ENCODE data around the gene AVEN. TPM values are rescaled to one million over a fixed set of nuclear protein-coding genes. Genes with fewer than 3 reads are reported as not detected.
"Not testable (repeated sequence)": the region's sequence is repeated elsewhere in the genome, so short reads cannot be mapped to it uniquely, and the experiment has no call there.

Gene AVEN
- total RNA-seq, 2 experiments from 2014 or later, result 14.9 to 15.3 TPM

GRCh38 chr15:34018021-34018645 lies 20.9 kb downstream of the AVEN start:
- Mint-ChIP-seq H3K4me1 (peaks cover 13% of the 10 kb centered on the region), H3K27me3 (peaks cover 3% of the 10 kb centered on the region), H3K9me3 (peaks cover 2% of the 10 kb centered on the region), H3K36me3 (peaks cover 20% of the 10 kb centered on the region), H3K27ac (peak overlapping the region; percentile 70), H3K4me3 (peak overlapping the region; percentile 56)
- DNase-seq, result peak; percentile 59

GRCh38 chr15:34014556-34014955 lies 24.4 kb downstream of the AVEN start:
- no peak for DNase-seq
- Mint-ChIP-seq H3K4me3 (no peak overlapping the region), H3K9me3 (peaks cover 2% of the 10 kb centered on the region), H3K27ac (no peak overlapping the region), H3K36me3 (peaks cover 13% of the 10 kb centered on the region), H3K27me3 (peaks cover 3% of the 10 kb centered on the region), H3K4me1 (peaks cover 13% of the 10 kb centered on the region)

- H3K27me3 Mint-ChIP-seq, result peaks cover 3% of the 10 kb centered on the region
- H3K9me3 Mint-ChIP-seq, result no peaks in the 10 kb centered on the region
- DNase-seq, result no peak
- peaks cover 13% of the 10 kb centered on the region for H3K4me1 Mint-ChIP-seq
- no peak overlapping the region for H3K4me3 Mint-ChIP-seq
- H3K27ac Mint-ChIP-seq, result no peak overlapping the region
- H3K36me3 Mint-ChIP-seq, result peaks cover 9% of the 10 kb centered on the region
Measured at GRCh38 chr15:34013746-34014145, 25.3 kb downstream of the AVEN start.

GRCh38 chr15:34012461-34013028 lies 26.5 kb downstream of the AVEN start:
- H3K4me1 Mint-ChIP-seq, result peaks cover 4% of the 10 kb centered on the region

GRCh38 chr15:34011481-34011880 lies 27.5 kb downstream of the AVEN start:
- Mint-ChIP-seq H3K27ac (no peak overlapping the region), H3K4me3 (no peak overlapping the region), H3K27me3 (no peaks in the 10 kb centered on the region), H3K9me3 (no peaks in the 10 kb centered on the region), H3K36me3 (peaks cover 3% of the 10 kb centered on the region), H3K4me1 (no peaks in the 10 kb centered on the region)
- DNase-seq, result no peak

More at GRCh38 chr15:34012461-34013028, 26.5 kb downstream of the AVEN start:
- H3K36me3 Mint-ChIP-seq, result peaks cover 3% of the 10 kb centered on the region
- H3K4me3 Mint-ChIP-seq, result no peak overlapping the region
- no peak overlapping the region for H3K27ac Mint-ChIP-seq
- no peaks in the 10 kb centered on the region for H3K9me3 Mint-ChIP-seq
- no peak for DNase-seq
- no peaks in the 10 kb centered on the region for H3K27me3 Mint-ChIP-seq

GRCh38 chr15:34010921-34011320 lies 28.1 kb downstream of the AVEN start:
- no peak for DNase-seq
- Mint-ChIP-seq H3K27ac (no peak overlapping the region), H3K9me3 (no peaks in the 10 kb centered on the region), H3K27me3 (no peaks in the 10 kb centered on the region), H3K4me1 (no peaks in the 10 kb centered on the region), H3K36me3 (peaks cover 3% of the 10 kb centered on the region), H3K4me3 (no peak overlapping the region)

GRCh38 chr15:34009656-34010055 lies 29.3 kb downstream of the AVEN start:
- H3K9me3 Mint-ChIP-seq, result no peaks in the 10 kb centered on the region
- H3K4me3 Mint-ChIP-seq, result no peak overlapping the region
- H3K27ac Mint-ChIP-seq, result no peak overlapping the region
- no peak for DNase-seq
- no peaks in the 10 kb centered on the region for H3K27me3 Mint-ChIP-seq
- H3K36me3 Mint-ChIP-seq, result peaks cover 3% of the 10 kb centered on the region
- H3K4me1 Mint-ChIP-seq, result no peaks in the 10 kb centered on the region

- Mint-ChIP-seq H3K36me3 (peaks cover 2% of the 10 kb centered on the region), H3K4me3 (no peak overlapping the region), H3K9me3 (no peaks in the 10 kb centered on the region), H3K27ac (no peak overlapping the region), H3K4me1 (no peaks in the 10 kb centered on the region), H3K27me3 (no peaks in the 10 kb centered on the region)
- no peak for DNase-seq
Measured at GRCh38 chr15:34006381-34006780, 32.6 kb downstream of the AVEN start.

- Mint-ChIP-seq H3K27ac (no peak overlapping the region), H3K36me3 (peaks cover 2% of the 10 kb centered on the region)
Measured at GRCh38 chr15:34001536-34001935, 37.5 kb downstream of the AVEN start.

GRCh38 chr15:33995666-33996065 lies 43.3 kb downstream of the AVEN start:
- not testable (repeated sequence) for H3K4me3 Mint-ChIP-seq, H3K9me3 Mint-ChIP-seq, H3K27ac Mint-ChIP-seq, H3K27me3 Mint-ChIP-seq, DNase-seq, H3K4me1 Mint-ChIP-seq, H3K36me3 Mint-ChIP-seq

More at GRCh38 chr15:34001536-34001935, 37.5 kb downstream of the AVEN start:
- Mint-ChIP-seq H3K4me3 (no peak overlapping the region), H3K4me1 (no peaks in the 10 kb centered on the region), H3K27me3 (no peaks in the 10 kb centered on the region), H3K9me3 (no peaks in the 10 kb centered on the region)
- DNase-seq, result no peak

- no peaks in the 10 kb centered on the region for H3K27me3 Mint-ChIP-seq
- H3K9me3 Mint-ChIP-seq, result no peaks in the 10 kb centered on the region
- no peak overlapping the region for H3K4me3 Mint-ChIP-seq
- H3K36me3 Mint-ChIP-seq, result no peaks in the 10 kb centered on the region
- peaks cover 4% of the 10 kb centered on the region for H3K4me1 Mint-ChIP-seq
- no peak overlapping the region for H3K27ac Mint-ChIP-seq
- no peak for DNase-seq
Measured at GRCh38 chr15:33994005-33994615, 44.9 kb downstream of the AVEN start.

GRCh38 chr15:33988384-33988783 lies 50.6 kb downstream of the AVEN start:
- peaks cover 2% of the 10 kb centered on the region for H3K36me3 Mint-ChIP-seq
- H3K27me3 Mint-ChIP-seq, result no peaks in the 10 kb centered on the region
- DNase-seq, result no peak
- no peaks in the 10 kb centered on the region for H3K9me3 Mint-ChIP-seq
- H3K4me3 Mint-ChIP-seq, result no peak overlapping the region
- peaks cover 13% of the 10 kb centered on the region for H3K4me1 Mint-ChIP-seq
- no peak overlapping the region for H3K27ac Mint-ChIP-seq

GRCh38 chr15:33987444-33987843 lies 51.6 kb downstream of the AVEN start:
- Mint-ChIP-seq H3K27me3 (no peaks in the 10 kb centered on the region), H3K36me3 (peaks cover 2% of the 10 kb centered on the region), H3K27ac (no peak overlapping the region), H3K4me3 (no peak overlapping the region), H3K4me1 (peaks cover 14% of the 10 kb centered on the region), H3K9me3 (no peaks in the 10 kb centered on the region)
- no peak for DNase-seq

GRCh38 chr15:33985751-33986150 lies 53.3 kb downstream of the AVEN start:
- peaks cover 2% of the 10 kb centered on the region for H3K36me3 Mint-ChIP-seq
- H3K4me3 Mint-ChIP-seq, result no peak overlapping the region
- no peaks in the 10 kb centered on the region for H3K27me3 Mint-ChIP-seq
- no peak for DNase-seq
- peaks cover 14% of the 10 kb centered on the region for H3K4me1 Mint-ChIP-seq
- no peaks in the 10 kb centered on the region for H3K9me3 Mint-ChIP-seq
- H3K27ac Mint-ChIP-seq, result no peak overlapping the region

GRCh38 chr15:33985287-33985686 lies 53.7 kb downstream of the AVEN start:
- H3K27ac Mint-ChIP-seq, result no peak overlapping the region
- peaks cover 2% of the 10 kb centered on the region for H3K36me3 Mint-ChIP-seq
- H3K4me3 Mint-ChIP-seq, result no peak overlapping the region
- H3K27me3 Mint-ChIP-seq, result no peaks in the 10 kb centered on the region
- DNase-seq, result no peak
- H3K4me1 Mint-ChIP-seq, result peaks cover 14% of the 10 kb centered on the region
- no peaks in the 10 kb centered on the region for H3K9me3 Mint-ChIP-seq

- H3K36me3 Mint-ChIP-seq, result peaks cover 4% of the 10 kb centered on the region
- no peak overlapping the region for H3K27ac Mint-ChIP-seq
- H3K4me3 Mint-ChIP-seq, result no peak overlapping the region
- H3K27me3 Mint-ChIP-seq, result no peaks in the 10 kb centered on the region
- no peak for DNase-seq
- peaks cover 4% of the 10 kb centered on the region for H3K4me1 Mint-ChIP-seq
- no peaks in the 10 kb centered on the region for H3K9me3 Mint-ChIP-seq
Measured at GRCh38 chr15:33982516-33982915, 56.5 kb downstream of the AVEN start.
